Activated CD4-positive, CD25-positive, alpha-beta regulatory T cell (primary cell): ENCODE measurements around the gene CRY2.
"Not testable (repeated sequence)": the region's sequence is repeated elsewhere in the genome, so short reads cannot be mapped to it uniquely, and the experiment has no call there.

Experiments used
- DNase-seq, 4 experiments: peaks; one replicate each; lab custom pipeline; 2025; lab: John Stamatoyannopoulos, UW

CRY2 gene

GRCh38 chr11:45811571-45812290, 35.5 kb upstream of the CRY2 start:
- no peak for DNase-seq

DNA sequence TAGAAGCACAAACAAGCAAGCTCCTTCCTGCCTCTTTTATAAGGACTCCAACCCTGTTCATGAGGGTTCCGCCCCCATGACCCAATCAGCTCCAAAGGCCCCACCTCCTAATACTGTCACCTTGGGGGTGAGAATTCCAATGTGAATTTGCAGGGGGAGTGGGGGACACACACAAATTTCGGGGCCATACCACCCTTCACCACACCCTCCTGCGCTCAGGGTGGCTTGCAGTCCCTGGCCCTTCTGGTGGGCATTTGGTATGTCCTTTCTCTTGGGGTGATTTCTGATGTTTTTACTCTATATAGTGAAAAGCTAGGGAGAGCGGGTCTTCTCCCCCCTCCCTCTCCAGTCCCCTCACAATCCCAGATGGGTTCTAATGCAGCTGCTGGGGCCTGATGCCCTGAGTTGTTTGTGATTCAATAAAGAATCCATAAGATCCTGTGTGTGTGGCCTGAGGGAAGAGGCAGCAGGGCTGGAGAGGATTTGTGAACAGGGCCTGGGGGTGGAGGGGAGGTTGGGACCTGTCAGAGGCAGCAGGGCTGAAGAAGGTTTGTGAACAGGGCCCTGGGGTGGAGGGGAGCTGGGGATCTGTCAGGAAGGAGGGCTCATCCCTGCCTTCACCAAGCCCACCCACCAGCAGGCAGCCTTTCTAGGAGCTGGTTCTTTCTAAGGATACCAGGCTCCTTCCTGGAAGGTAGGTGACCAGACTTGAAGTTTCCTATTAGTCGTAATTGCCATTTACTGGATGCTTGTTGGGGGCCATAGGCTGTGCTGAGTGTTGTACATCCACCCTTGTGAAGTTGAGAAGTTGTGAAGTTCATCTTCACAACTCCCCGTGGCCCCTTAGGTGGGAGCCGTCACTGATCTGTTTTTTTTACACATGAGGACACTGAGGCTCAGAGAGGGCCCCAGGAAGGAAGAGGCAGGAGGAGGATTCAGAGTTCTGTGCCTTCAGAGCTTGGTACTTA, 34.4 kb upstream of the CRY2 start:
- DNase-seq, result no peak

- DNase-seq, result no peak
Measured at GRCh38 chr11:45815747-45816146, 31.5 kb upstream of the CRY2 start.

- DNase-seq, result no peak
Measured at GRCh38 chr11:45816614-45817013, 30.7 kb upstream of the CRY2 start.

GRCh38 chr11:45817191-45817590, 30.1 kb upstream of the CRY2 start:
- DNase-seq, result no peak

GRCh38 chr11:45818961-45819605, 28.2 kb upstream of the CRY2 start:
- DNase-seq, result no peak

GRCh38 chr11:45820211-45820857, 26.9 kb upstream of the CRY2 start:
- no peak for DNase-seq

DNA sequence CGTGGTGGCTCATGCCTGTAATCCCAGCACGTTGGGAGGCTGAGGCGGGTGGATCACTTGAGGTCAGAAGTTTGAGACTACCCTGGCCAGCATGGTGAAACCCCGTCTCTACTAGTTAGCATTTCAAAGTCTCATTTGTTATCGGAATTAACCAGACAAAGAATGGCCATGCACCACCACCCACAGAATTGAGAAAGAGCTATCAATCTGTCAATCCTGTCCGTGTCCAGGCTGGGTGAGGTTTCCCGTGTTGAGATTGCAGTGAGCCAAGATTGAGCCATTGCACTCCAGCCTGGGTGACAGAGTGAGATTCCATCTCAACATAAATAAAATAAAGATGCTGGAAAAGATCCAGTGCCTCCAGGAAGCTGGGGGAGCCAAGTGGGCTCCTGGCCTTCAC, 20.8 kb upstream of the CRY2 start:
- not testable (repeated sequence) for DNase-seq

DNA sequence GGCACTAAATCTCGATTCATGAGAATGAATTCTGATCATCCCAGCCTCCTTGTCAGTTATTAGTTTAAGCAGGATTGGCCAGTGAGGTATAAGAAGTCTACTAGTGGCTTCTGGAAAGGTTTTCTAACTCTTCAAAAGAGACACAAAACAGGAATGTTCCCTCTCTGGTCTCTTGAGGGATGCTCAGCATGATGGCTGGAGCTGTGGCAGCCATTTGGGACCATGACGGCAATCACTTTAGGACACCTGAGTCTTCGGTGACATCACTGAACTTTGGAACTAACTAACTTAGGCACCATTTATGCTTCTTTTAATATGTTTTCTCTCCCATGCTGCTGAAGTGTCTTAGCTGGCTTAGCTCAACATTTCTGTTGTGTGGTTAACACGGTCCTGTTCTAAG, 20.2 kb upstream of the CRY2 start:
- DNase-seq, result no peak

DNA sequence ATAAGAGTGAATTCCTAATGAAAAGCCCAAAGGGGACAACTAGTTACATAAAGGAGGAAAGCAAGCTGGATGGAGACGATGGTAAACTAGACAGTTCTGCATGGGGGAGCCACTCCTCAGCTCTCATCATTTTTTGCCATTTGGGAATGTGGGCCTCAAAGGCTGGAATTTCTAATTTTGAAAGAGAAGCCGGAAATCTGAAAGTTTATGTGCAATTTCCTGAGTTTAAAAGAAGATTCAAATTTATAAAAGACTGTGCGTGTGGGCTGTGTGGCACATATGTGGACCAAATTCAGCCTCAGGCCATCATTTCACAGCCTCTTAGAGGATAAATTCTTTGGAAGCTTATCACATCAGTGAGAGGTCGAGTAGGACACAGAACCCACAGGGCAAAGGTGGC, 18.3 kb upstream of the CRY2 start:
- no peak for DNase-seq

DNA sequence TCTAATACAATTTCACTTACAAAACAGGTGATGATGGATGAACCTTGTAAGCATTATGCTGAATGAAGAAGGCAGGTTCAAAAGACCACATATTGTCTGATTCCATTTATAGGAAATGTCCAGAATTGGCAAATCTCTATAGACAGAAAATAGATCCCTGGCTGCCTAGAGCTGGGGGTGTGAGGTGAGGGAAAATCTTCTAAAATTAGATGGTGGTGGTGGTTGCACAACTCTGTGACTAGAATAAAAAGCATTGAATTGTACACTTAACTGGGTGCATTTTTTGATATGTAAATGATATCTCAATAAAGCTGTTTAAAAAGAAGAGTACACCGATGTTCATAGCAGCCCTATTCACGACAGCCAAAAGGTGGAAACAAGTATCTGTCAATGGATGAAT, 16.7 kb upstream of the CRY2 start:
- DNase-seq, result no peak

DNA sequence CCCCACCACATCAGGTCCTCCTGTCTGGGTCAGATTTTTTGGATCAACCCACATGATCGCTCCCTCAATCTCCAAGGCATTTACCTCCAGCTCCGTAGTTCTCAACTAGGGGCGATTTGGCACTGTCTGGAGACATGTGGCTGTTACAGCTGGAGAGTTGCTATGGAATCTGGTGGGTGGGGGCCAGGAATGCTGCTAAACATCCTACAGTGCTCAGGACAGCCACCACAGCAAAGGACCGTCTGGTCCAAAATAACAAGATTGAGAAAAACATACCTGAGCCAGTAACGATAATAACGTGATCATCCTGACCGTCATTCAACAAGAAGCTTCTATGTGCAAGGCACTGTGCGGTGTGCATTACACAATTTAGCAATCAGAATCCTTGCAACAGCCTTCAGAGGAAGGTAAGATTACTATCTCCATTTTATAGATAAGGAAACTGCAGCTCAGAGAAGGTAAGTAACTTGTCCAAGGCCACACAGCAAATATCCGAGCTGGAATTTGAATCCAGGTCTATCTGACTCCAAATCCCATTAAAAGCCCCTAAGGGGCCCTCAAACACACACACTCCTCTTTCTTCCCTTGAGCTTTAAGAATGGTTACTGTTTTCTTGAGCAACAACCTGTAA, 14.3 kb upstream of the CRY2 start:
- no peak for DNase-seq

GRCh38 chr11:45833761-45834160, 13.5 kb upstream of the CRY2 start:
- DNase-seq, result no peak

DNA sequence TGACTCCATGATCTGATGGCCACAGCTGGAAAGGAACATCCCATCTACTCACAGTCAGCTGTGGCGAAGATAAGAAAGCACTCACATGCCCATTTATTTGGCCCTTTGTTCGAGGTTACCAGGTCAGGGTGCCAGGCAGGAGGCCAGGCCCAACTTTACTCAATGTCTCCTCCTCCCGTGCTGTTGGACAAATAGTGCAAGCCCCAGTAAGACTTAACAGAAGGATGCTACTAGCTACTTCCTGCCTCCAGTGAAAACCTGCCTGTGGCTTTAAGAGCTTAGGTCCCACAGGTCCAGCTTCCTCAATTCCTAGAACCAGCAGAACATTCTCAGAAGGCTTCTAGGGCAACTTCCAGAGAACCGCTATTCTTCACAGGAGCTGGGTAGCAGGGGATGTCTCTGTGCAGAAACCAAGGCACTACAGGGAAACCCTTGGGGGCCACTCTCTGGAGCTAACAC, 12.9 kb upstream of the CRY2 start:
- DNase-seq, result no peak

DNA sequence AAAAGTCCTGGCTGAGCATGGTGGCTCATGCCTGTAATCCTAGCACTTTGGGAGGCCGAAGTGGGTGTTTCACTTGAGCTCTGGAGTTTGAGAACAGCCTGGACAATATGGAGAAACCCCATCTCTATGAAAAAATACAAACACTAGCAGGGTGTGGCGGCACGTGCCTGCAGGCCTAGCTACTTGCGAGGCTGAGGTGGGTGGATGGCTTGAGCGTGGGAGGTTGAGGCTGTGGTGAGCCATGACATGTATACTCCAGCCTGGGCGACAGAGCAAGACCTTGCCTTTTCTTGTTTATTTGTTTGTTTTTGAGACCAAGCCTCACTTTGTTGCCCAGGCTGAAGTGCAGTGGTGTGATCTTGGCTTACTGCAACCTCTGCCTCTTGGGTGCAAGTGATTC, 8.1 kb upstream of the CRY2 start:
- no peak for DNase-seq

- DNase-seq, result not testable (repeated sequence)
Measured at GRCh38 chr11:45840251-45840650, 7.0 kb upstream of the CRY2 start.

- peak; percentile 66 to 74 (median 70) for DNase-seq
Measured at GRCh38 chr11:45843158-45843924, 3.9 kb upstream of the CRY2 start.

GRCh38 chr11:45844822-45845578, 2.3 kb upstream of the CRY2 start:
- DNase-seq, result no peak

DNA sequence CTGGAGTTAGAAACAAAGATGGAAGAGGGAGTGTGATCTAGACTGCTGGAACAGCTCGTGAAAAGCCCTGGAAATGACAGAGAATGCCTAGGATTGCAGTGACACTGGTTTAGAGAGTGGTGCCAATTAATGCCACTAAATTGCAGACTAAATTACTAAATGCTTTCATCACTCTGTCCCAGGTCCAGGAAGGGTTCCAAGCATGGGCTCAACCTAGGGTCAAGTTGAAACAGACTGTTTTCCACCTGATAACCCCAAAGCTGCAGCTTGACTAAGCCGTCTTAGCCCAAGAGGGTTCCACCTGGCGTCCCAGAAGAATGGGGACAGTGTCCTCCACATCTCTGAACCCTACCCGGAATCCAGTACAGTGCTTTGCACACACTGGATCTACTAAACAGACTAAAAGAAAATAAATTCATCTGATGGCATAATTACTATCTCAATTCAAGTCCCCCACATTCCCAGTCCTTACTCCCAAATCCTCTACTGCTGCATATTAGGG, 1.1 kb upstream of the CRY2 start:
- no peak for DNase-seq

- no peak for DNase-seq
Measured at GRCh38 chr11:45847911-45848316, 639 bp downstream of the CRY2 start.
